Glomerular visceral epithelial cell (primary cell): ENCODE measurements around the gene RASGRF1.
A peak's percentile ranks its signal among the peaks of the same experiment; 100 is the strongest.

ENCODE experiments used
- DNase-seq: peaks from one replicate; pipeline ENCODE4 v3.0.0-alpha.2; 2016; ENCODE audit errors: extremely low spot score

Gene RASGRF1

DNA sequence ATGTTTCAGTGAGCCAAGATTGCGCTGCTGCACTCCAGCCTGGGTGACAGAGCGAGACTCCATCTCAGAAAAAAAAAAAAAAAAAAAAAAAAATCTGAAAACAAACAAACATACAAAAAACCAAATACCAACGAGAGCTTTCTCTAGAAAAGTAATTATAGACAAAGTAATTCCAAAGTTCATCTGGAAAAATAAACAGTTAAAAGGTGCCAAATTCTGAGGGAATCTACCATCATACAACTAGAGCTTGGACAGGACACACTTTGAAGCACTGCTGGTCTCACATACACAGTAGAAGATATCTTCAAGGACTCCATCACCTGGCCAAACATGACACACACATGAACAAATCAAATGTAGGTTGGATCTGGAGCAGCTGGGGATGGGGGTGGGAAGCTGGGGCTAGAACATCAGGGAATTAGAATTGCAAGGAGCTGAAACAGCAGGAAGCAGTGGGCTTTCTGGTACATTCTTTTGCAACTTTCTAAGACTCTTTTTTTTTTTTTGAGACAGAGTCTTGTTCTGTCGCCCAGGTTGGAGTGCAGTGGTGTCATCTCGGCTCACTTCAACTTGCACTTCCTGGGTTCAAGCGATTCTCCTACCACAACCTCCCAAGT is 104.6 kb downstream of the RASGRF1 start:
- DNase-seq = no peak

DNA sequence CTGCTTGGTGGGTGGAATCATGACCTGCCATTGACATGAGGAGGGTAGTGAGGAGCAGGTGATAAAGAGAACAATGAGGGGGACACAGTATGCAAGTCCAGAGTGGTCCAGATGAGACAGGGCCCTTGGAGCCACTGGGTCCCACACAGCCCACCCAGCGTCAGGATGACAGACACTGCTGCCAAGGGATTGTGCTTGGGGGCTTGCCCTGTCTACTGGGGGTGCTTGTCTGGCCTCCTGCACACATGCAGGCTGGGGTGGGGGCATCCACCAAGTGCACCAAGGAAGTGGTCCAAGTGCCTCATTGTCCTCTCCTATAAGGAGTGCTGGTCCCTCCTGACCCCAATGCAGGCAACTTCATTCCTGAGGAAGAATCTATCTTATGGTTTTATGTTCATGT is 106.5 kb downstream of the RASGRF1 start:
- DNase-seq = no peak

DNA sequence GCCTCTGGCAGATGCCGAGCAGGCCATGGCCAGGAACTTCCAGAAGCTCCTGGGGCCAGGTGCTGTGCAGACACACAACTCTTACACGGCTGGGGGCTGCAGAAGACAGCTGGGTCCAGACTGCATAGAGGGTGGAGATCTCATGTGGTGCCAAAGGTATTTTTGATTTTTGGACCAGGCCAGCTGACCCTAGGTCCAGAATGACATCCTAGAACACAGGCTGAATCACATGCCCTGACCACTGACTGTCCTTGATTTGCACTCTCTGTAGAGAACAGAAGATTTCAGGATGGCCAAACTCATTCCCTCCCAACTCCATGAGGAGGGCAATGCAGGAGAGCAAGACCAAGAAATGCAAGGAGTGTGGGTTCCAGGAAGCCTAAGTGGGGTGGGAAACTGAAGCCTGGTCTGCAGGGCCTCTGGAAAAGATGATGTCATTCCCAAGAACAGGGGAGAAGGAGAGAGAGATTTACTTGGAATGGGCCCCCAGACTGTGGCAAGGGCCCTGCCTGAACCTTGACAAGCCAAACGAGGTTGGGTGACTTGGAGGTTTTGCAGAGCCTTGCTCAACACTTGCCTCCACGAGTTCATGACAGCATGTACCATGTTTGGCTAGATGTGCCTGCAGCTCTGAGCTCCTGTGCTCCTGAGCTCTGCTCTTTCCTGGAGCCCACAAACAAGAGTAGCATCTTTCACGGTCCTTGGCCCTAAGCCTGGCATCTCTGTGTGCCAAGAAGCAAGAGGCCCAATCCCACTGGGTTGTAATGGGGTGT is 107.2 kb downstream of the RASGRF1 start:
- no peak for DNase-seq

DNA sequence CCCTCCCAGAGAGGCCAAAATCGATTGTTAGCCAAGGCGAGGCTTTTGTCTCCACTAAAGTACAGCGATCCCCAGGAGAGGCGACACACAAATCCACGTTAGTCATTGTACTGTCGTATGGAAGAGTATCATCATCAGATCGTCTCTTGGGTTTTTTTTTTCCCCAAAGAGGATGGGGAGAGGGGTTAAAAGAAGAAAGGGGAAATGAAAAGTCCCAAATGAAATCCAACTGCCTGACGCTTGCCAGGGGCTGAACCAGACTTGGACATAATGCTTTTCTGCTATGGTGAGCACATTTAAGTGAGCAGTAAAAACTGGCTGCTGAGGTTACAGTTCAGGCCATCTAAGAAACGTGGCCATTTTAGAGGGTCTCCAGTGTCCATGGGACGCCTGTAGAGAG is 107.8 kb downstream of the RASGRF1 start:
- DNase-seq = no peak

DNA sequence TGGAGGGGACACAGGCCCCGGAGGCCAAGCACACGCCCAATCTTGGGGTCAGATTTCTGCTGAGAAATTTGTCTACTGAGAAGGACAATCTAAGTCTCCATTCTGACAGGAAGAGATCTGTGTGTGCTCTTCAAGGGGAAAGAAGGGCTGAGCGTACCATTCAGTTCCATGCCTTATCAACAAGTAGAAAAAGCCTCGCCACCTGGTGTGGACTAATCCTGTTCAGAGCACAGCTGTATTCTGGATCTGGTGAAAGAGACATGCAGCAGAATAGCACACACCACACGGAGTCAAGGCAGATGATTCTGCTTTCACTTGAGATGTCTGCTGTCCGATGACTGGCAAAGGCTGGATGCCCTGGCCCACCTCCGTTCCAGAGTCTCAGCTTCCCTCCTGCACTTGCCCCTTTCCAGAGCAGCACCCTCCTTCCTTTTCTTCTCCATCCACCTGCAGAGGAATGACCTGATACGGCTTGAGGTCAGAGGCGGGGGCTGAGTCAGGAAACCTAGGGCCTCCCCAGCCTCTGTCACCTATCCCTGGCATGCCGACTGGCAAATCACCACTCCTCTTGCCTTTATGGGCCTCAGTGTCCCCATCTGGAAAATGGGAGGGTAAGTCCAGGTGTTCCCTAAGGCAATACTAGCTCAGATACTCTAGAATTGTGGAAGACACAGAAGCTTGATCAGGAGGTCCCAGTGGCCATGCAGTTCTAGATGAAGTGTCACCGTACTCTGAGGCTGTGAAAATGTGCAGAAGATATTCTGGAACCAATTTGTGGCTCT is 108.9 kb downstream of the RASGRF1 start:
- no peak for DNase-seq

DNA sequence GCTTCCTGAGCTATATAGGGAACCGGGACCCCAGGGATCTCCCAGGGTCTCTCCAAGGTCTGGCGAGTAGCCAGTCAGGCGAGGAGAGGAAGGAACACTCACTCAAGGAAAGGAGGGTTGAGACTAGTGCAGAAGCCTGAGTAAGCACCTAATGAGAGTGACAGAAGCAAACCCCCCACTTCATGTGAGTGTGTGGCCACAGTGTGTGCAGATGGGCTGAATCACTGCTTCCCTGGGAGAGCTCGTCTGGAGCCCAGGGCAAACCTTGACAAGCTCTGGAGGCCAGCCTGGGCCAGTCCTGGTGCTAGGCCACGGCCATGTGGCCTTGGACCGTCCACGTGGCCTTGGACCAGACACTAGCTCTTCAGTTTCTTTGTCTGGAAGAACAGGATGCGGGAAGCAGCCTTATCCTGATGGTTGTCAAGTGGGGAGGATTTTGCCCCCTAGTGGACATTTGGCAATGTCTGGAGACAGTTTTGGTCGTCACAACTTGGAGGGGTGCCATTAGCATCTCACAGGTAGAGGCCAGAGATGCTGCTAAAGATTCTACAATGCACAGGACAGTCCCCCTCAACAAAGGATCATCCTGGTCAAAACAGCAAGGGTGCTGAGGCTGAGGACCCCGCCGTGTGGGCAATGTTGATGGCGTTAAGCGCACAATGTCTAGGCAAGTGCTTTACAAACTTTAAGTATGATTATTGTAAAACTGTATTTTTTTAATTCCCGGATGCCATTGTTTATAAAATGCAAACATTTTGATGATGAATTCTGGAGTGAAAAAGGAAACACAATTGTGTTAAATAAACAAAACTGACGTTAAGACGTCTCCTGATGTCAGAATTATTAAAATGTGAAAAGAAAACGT is 110.9 kb downstream of the RASGRF1 start:
- peak; percentile 75 for DNase-seq

DNA sequence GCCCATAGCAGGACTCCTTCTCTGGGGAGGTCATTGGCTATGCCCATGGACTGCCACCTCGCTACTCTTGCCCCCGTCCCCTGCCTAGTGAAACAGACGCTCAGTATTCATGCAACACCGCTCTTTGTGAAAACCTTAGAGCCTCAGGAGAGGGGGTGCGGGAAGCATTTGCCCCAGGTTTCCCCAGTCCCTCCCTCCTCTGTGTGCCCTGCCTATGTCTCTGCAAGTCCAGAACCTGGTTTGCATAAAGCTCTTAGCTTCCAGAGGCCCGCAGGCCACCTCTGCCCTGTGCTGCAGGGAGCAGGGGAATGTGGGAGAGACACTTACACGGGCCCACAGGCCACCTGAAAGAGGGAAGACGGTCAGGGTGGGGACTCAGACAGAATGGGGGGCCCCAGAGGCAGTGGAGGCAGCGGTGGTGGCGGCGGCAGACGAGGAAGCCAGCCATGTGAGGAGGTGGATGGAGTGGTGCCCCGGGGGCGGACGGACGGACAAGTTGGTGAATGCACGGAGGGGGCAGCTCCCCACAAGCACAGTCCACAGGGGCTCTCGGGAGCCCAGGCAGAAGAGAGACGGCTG is 111.9 kb downstream of the RASGRF1 start:
- DNase-seq = no peak

DNA sequence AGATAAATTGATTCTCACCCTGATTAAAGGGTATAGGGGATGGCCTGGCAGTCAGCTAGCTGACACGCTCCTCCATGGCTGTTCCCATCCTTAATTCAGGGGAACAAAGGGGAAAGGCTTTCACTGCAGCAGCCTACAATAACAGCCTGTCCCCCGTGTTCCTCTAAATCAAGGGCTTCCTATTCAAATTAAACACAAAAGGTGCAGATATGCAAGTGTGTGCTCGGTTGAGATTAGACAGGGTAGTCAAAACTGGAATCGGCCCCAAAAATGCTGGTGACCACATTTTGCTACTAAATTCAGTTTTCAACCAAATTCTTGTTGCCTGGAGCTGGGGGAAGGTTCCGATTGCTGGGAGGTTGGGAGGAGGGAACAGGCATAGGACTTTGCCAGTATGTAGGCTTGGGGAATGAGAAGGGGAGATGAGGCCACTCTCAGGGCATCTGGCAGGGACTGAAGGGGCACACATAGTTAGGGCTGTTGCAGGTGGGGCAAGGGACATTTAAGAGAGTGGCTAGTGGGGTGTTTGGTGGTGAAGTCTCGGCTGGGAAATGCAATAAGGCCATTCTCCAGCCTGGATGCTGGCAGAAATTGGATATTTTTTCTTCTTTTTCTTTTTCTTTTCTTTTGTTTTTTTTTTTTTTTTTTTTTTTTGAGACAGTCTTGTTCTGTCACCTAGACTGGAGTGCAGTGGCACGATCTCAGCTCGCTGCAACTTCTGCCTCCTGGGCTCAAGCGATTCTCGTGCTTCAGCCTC is 112.8 kb downstream of the RASGRF1 start:
- DNase-seq = no peak

DNA sequence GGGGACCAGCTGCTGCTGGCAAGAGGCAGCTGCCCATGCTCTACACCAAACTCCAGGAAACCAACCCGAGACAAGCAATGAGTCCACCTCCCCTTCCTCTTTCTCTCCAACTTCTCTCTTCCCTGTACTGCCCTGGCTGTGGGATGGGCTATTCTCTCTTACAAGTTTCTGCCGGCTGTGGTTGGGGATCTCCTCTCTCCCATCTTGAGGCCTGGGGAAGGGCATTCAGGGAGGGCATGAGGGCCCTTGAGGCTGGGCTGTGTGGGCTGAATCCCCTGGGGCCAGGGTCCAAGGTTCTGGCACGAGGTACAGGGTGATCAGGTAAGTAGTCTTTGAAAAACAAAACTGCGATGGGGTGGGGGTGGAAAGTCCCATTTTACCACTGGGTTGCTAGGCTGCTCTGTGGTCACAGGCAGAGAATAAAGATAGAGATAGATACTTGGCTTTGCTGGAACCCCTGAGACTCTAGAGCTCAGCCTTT is 113.4 kb downstream of the RASGRF1 start:
- no peak for DNase-seq

DNA sequence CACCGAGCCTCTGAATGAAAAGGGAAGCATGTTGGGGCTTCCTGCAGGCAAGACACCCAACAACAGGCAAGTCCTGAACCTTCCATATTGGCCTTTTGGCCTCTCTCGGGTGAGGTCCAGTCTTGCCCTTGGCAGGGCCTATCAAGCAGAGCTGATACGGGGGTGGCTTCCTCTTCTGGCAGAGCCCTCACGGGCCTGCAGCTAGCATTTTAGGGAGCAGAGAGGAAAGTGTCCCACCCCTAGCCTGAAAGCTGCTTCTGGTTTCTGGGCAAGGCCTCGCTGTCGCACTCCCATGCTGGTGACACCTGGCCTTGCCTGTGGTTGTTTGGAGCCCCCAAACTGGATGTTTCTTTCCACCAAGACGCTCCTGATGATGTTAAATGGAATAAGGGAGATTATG is 113.9 kb downstream of the RASGRF1 start:
- DNase-seq = no peak

DNA sequence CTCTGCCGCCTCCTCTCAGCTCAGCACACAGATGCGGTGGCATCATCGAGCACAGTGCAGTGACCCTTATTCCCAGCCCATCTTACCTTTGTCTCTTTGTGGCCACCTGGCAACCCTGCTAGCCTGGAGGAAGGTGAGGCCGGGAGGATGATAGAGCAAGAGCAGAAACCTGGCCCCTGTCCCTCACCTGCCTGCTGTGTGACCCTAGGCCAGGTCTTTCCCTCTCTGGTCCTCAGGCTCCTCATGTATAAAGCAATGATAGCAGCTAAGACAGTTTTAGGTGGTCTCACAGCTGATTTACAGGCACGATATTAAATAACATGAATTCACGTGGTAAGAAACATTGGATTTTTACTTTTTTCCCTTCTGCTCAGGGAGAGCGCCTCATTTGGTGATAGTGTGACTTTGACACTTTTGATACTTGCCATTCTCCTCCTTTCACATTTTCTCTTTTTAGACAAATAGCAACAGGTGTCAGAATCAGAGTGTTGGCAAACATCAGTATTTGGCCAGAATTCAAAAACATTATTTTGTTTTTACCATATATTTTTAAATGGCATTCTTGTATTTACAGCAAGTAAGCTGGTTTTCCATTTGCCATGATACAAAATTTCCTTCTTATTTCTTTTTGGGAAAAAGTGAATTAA is 116.2 kb downstream of the RASGRF1 start:
- DNase-seq = no peak

DNA sequence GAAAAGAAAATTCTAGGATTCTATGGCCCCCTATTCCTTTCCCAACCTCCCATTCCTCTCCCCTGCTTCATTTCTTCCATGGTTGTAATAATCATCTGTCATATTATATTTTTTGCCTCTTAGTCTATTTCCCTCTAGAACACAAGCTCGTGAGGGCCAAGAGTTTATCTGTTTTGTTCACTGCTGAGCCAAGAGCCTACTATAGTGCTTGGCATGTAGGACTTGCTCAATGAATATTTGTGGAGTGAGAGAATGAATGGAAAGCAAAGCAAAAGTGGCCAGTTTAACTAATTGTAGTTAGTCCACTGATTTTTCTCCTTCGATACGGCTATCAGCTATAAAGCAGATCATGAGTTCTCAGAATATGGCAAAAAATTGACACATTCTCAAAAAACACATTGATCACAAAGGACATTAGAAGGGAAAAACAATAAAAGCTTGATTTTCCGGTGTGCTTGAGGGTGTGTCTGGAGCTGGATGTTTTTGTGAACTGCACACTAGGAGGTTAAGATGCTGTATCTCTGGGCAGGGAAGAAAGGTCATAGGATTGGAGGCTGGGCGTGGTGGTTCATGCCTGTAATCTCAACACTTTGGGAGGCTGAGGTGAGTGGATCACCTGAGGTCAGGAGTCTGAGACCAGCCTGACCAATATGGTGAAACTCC is 120.8 kb downstream of the RASGRF1 start:
- DNase-seq = no peak

DNA sequence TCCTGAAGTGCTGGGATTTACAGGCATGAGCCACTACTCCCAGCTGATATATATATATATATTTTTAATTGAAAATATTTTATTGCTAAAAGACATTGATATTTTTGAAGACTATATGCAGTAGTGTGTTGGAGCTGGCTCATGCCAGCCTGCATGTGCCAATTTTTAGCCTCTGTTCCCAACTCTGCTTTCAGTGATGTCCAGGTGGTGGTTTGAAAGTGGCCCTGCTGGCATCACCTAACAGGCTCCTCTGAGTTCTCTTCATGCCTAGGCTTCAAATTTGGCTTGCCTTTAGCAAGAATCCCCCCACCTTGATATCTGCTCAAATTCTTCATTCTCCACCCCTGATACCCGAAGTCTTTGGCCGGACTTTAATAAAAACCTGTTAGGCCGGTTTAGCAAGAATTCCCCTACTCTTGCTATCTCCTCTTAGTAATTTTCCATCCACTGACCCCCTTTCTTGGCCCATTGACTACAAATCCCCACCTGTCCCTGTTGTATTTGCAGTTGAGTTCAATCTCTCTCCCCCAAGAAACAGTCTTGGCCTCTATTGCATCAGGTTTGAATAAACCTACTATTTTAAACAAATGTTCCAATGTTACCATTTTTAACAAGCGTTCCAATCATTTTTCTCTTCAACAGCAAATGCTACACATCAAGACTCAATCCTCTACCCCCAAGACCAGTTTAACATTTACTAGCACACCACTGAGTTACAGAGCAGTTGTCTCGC is 121.9 kb downstream of the RASGRF1 start:
- no peak for DNase-seq

DNA sequence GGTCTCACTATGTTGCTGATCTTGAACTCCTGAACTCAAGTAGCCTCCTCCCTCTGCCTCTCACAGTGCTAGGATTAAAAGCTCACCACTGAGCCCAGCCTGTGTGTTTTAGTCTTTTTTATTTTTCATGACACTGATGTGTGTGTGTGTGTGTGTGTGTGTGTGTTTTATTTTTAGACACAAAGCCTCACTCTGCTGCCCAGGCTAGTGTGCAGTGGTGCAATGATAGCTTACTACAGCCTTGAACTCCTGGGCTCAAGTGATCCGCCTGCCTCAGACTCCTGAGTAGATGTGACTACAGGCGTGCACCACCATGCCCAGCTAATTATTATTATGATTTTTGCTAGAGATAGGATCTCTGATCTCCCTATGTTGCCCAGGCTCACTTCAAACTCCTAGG is 122.5 kb downstream of the RASGRF1 start:
- no peak for DNase-seq

DNA sequence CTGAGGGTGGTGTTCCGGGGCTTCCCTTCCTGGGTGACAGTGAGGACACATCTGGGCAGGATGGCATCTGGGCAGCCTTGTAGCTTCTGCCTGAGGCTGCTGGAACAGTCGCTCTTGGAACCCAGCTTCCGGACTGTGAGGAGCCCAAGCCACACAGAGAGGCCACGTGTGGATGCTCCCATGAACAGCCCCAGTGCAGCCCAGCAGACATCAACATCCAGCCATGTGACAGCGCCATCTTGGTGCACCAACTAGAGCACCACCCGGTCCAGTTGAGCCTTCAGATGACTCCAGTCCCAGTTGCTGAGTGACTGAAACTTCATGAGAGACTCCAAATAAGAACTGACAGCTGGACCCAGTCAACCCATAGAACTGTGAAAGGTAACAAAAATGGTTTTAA is 130.3 kb downstream of the RASGRF1 start:
- no peak for DNase-seq

DNA sequence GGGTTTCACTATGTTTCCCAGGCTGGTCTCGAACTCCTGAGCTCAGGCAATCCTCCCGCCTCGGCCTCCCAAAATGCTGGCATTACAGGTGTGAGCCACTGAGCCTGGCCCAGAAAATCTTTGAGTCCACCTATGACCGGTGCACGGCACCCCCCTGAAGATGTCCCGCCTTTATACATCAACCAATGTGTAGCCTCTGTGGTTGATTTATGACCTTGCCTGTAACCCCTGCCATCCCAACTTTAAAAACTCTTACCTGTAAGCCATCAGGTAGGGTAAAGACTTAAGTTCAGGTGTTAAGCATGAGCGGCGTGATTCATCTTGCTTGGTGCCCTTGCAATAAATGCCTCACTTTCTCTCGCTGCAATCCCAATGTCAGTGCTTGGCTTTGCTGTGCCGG is 131.2 kb downstream of the RASGRF1 start:
- DNase-seq = no peak

DNA sequence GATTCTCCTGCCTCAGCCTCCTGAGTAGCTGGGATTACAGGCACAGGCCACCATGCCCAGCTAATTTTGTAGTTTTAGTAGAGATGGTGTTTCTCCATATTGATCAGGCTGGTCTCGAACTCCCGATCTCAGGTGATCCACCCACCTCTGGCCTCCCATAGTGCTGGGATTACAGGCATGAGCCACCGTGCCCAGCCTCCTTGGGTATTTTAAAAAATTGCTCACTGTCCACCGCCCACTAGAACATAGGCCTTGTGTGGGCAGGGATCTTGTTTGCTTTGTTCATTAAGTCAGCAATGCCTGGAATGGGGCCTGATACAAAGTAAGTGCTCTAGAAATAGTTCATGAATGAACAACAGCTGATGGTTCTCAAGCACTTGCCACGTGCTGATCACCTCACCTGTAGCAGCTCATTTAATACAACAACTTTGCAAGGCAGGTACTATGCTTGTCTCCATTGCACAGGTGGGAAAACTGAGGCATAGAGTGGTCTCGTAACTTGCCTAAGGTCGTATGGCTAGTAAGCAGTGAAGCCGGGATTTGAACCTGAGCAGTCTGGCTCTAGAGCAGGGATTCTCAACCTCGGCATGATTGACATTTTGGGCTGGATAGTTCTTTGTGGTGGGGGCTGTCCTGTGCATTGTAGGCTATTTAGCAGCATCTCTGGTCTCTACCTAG is 133.0 kb downstream of the RASGRF1 start:
- no peak for DNase-seq

DNA sequence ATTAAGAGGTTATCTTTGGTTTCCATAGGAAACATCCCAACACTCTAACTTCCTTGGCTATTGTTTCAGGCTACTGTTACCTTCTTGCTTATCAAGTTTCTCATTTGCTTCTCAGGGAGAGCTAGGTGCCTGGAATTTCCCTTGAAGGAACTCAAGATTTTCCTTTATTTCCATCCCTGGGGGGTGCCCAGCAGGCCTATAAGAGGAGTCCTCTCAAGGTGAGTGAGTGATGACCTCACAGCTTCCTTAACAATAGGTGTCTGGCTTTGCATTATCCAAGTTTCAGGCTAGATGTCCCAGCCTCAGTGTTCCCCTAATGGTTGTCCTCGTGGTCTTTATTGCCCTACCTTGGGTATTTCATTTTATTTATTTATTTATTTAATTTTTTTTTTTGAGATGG is 133.6 kb downstream of the RASGRF1 start:
- no peak for DNase-seq
